ENCODE results near the gene WDR59. TPM values are rescaled to one million over a fixed set of nuclear protein-coding genes. Genes with fewer than 3 reads are reported as not detected.

The WDR59 gene
- total RNA-seq, 2 donors from 2014 or later = 29.6 to 59.3 TPM

GRCh38 chr16:74954763-74955162, 30.2 kb downstream of the WDR59 start:
- ATAC-seq = no peak
- DNase-seq = no peak
- intact Hi-C loops (cut with DNase I) = no loop called here
- Histone ChIP-seq H3K4me1 (no peaks in the 10 kb centered on the region), H3K36me3 (replicated peaks in 1 of 2; ENCODE audit: insufficient read depth in 1 of 2, low read depth in 2 of 2) (peaks cover 7 to 8% of the 10 kb centered on the region in 2 donors), H3K9me3 (no peaks in the 10 kb centered on the region), H3K27me3 (no peaks in the 10 kb centered on the region), H3K27ac (no peak overlapping the region), H3K4me3 (no peak overlapping the region)
- TF ChIP-seq CTCF (IDR thresholded peaks at IDR 0.05) = no peak
- no peak for TF ChIP-seq POLR2A (IDR thresholded peaks at IDR 0.05)
- WGBS, 2 donors = 68 to 76% methylated on average over 4 of the region's 4 CpGs

DNA sequence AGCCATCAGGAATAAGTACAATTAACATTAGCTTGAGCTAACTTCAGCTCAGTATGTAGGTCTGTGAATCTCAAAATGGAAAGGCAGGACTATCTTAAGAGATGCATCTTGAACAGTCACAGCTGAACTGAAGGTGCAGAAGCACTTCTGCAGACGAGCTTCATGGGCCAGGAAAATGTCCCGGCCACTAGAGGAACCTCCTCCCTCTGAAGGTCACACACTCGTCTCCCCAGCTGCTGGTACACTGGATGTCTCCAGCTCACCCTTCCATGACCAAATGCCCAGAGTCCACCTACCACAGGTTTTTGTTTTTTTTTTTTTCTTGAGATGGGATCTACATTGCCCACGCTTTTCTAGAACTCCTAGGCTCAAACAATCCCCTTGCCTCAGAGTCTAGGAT, 33.2 kb downstream of the WDR59 start:
- intact Hi-C loops (cut with DNase I) = no loop called here
- 50 to 62% methylated on average over 4 of the region's 4 CpGs for WGBS, 2 donors
- no peaks in the 10 kb centered on the region for H3K27me3 ChIP-seq
- no peak for ATAC-seq
- H3K9me3 ChIP-seq = no peaks in the 10 kb centered on the region
- no peak for DNase-seq
- H3K4me1 ChIP-seq = no peaks in the 10 kb centered on the region
- no peak overlapping the region for H3K27ac ChIP-seq
- peaks cover 7 to 13% of the 10 kb centered on the region in 2 donors for H3K36me3 ChIP-seq (replicated peaks in 1 of 2; ENCODE audit: insufficient read depth in 1 of 2, low read depth in 2 of 2)
- no peak overlapping the region for H3K4me3 ChIP-seq
- TF ChIP-seq CTCF (IDR thresholded peaks at IDR 0.05) = no peak
- TF ChIP-seq POLR2A (IDR thresholded peaks at IDR 0.05) = no peak

- Histone ChIP-seq H3K36me3 (replicated peaks in 1 of 2; ENCODE audit: insufficient read depth in 1 of 2, low read depth in 2 of 2) (peaks cover 11 to 13% of the 10 kb centered on the region in 2 donors), H3K27me3 (no peaks in the 10 kb centered on the region), H3K27ac (no peak overlapping the region), H3K4me1 (no peaks in the 10 kb centered on the region), H3K9me3 (no peaks in the 10 kb centered on the region), H3K4me3 (no peak overlapping the region)
- WGBS, 2 donors = 92 to 95% methylated on average over 11 of the region's 11 CpGs
- no peak for TF ChIP-seq POLR2A (IDR thresholded peaks at IDR 0.05)
- TF ChIP-seq CTCF (IDR thresholded peaks at IDR 0.05) = no peak
- intact Hi-C loops (cut with DNase I) = no loop called here
- ATAC-seq (no peak), DNase-seq (no peak)
These were observed 33.7 kb downstream of the WDR59 start for GRCh38 chr16:74951206-74951605.

GRCh38 chr16:74950511-74950910, 34.4 kb downstream of the WDR59 start:
- intact Hi-C loops (cut with DNase I) = no loop called here
- H3K4me1 ChIP-seq = no peaks in the 10 kb centered on the region
- TF ChIP-seq POLR2A (IDR thresholded peaks at IDR 0.05) = no peak
- no peak for TF ChIP-seq CTCF (IDR thresholded peaks at IDR 0.05)
- DNase-seq = no peak
- no peak overlapping the region for H3K4me3 ChIP-seq
- no peak for ATAC-seq
- no peak overlapping the region for H3K27ac ChIP-seq
- H3K27me3 ChIP-seq = no peaks in the 10 kb centered on the region
- WGBS, 2 donors = 92 to 94% methylated on average over 7 of the region's 7 CpGs
- peaks cover 6 to 9% of the 10 kb centered on the region in 2 donors for H3K36me3 ChIP-seq (replicated peaks in 1 of 2; ENCODE audit: insufficient read depth in 1 of 2, low read depth in 2 of 2)
- no peaks in the 10 kb centered on the region for H3K9me3 ChIP-seq

GRCh38 chr16:74949309-74949708, 35.6 kb downstream of the WDR59 start:
- DNase-seq (no peak), ATAC-seq (no peak)
- 87 to 96% methylated on average over 3 of the region's 3 CpGs for WGBS, 2 donors
- no peak for TF ChIP-seq POLR2A (IDR thresholded peaks at IDR 0.05)
- TF ChIP-seq CTCF (IDR thresholded peaks at IDR 0.05) = no peak
- Histone ChIP-seq H3K36me3 (replicated peaks in 1 of 2; ENCODE audit: insufficient read depth in 1 of 2, low read depth in 2 of 2) (peaks cover 4 to 9% of the 10 kb centered on the region in 2 donors), H3K27me3 (no peaks in the 10 kb centered on the region), H3K4me1 (no peaks in the 10 kb centered on the region), H3K4me3 (no peak overlapping the region), H3K9me3 (no peaks in the 10 kb centered on the region), H3K27ac (no peak overlapping the region)
- intact Hi-C loops (cut with DNase I) = no loop called here
